GM18951 (cell line): ENCODE data around the gene PRR35.

Experiments
- POLR2A ChIP-seq: IDR thresholded peaks from 4 replicates; pipeline ENCODE4 v1.6.1; 2011; ENCODE audit warnings: mild to moderate bottlenecking; ENCODE audit not compliant: insufficient read length, insufficient read depth; ENCODE audit errors: extremely low read depth
- in situ Hi-C: fragments of 300-500 bp; cut with MboI; formaldehyde crosslinking; loops from one replicate; pipeline ENCODE4 v1.12.0; 2022; ENCODE audit warnings: low sequenced_read_pairs, mixed read lengths, inconsistent platforms; ENCODE audit not compliant: unreplicated experiment

Gene PRR35

GRCh38 chr16:559021-559380 is 1.2 kb upstream of the PRR35 start:
- TF ChIP-seq POLR2A, result no peak
- in situ Hi-C loops, result no loop called here

- no peak for TF ChIP-seq POLR2A
- in situ Hi-C loops, result no loop called here
Observed at GRCh38 chr16:559411-560203, 587 bp upstream of the PRR35 start.

GRCh38 chr16:560701-561412 is 663 bp downstream of the PRR35 start:
- TF ChIP-seq POLR2A, result no peak
- in situ Hi-C loops, result no loop called here

- no peak for TF ChIP-seq POLR2A
- in situ Hi-C loops, result no loop called here
Observed at GRCh38 chr16:561413-561794, 1.2 kb downstream of the PRR35 start.

GRCh38 chr16:561957-562938 is 2.1 kb downstream of the PRR35 start:
- no peak for TF ChIP-seq POLR2A
- in situ Hi-C loops, result no loop called here

- in situ Hi-C loops, result no loop called here
Observed at GRCh38 chr16:563072-563644, 3.0 kb downstream of the PRR35 start.

GRCh38 chr16:564690-565418 is 4.7 kb downstream of the PRR35 start:
- in situ Hi-C loops, result no loop called here
- no peak for TF ChIP-seq POLR2A

More at GRCh38 chr16:563072-563644, 3.0 kb downstream of the PRR35 start:
- TF ChIP-seq POLR2A, result no peak

- TF ChIP-seq POLR2A, result no peak
- in situ Hi-C loops, result no loop called here
Observed at GRCh38 chr16:565419-566330, 5.5 kb downstream of the PRR35 start.

- peak; percentile 56 for TF ChIP-seq POLR2A
- in situ Hi-C loops, result no loop called here
Observed at GRCh38 chr16:566475-567372, 6.5 kb downstream of the PRR35 start, which contains the start of gene NHLRC4. NHLRC4 (plus strand) TSS chr16:567005; CDS start chr16:568048, 1,043 bp downstream.
